Mesenchymal stem cell (in vitro differentiated cells and primary cell): Measurements from ENCODE around the gene LRRC51.

Experiments used
- DNase-seq: peaks from one replicate; pipeline ENCODE4 v3.0.0-alpha.2; 2013
- H2AFZ ChIP-seq: one replicate; pipeline ENCODE4 v1.6.1; 2013; ENCODE audit warnings: low read depth, mild to moderate bottlenecking, control low read depth, inconsistent platforms, low read length, moderate library complexity
- H2AK5ac ChIP-seq: 2 replicates; pipeline ENCODE4 v1.6.1; 2013; ENCODE audit warnings: low read length, moderate library complexity, mild to moderate bottlenecking, inconsistent platforms; ENCODE audit not compliant: severe bottlenecking
- H2BK120ac ChIP-seq: one replicate; pipeline ENCODE4 v1.6.1; 2013; ENCODE audit warnings: low read depth, mild to moderate bottlenecking, inconsistent platforms, low read length, moderate library complexity
- H2BK12ac ChIP-seq, 2 experiments: one replicate each; pipeline ENCODE4 v1.6.1; 2013; ENCODE audit warnings: inconsistent platforms in 2 of 2, low read length in 2 of 2, mild to moderate bottlenecking in 2 of 2, moderate library complexity in 2 of 2, control low read depth in 1 of 2
- H2BK15ac ChIP-seq: one replicate; pipeline ENCODE4 v1.6.1; 2013; ENCODE audit warnings: mild to moderate bottlenecking, low read depth, inconsistent platforms; ENCODE audit not compliant: poor library complexity, severe bottlenecking
- H2BK5ac ChIP-seq: 2 replicates; pipeline ENCODE4 v1.6.1; 2013; ENCODE audit warnings: low read depth, mild to moderate bottlenecking, low read length, control low read depth, inconsistent platforms; ENCODE audit not compliant: poor library complexity, severe bottlenecking
- H3K14ac ChIP-seq, 2 experiments: one replicate each; pipeline ENCODE4 v1.6.1; 2013; ENCODE audit warnings: inconsistent platforms in 2 of 2, low read length in 2 of 2, control low read depth in 1 of 2, mild to moderate bottlenecking in 1 of 2, moderate library complexity in 1 of 2
- H3K18ac ChIP-seq, 2 experiments: one replicate each; pipeline ENCODE4 v1.6.1; 2013; ENCODE audit warnings: inconsistent platforms in 2 of 2, low read length in 2 of 2, control low read depth in 1 of 2, low read depth in 1 of 2, mild to moderate bottlenecking in 1 of 2
- H3K23ac ChIP-seq, 2 experiments: one replicate each; pipeline ENCODE4 v1.6.1; 2013; ENCODE audit warnings: inconsistent platforms in 2 of 2, low read length in 2 of 2, mild to moderate bottlenecking in 2 of 2, moderate library complexity in 2 of 2, control low read depth in 1 of 2
- H3K27ac ChIP-seq: 2 replicates; pipeline ENCODE4 v1.5.1; 2013; ENCODE audit warnings: mild to moderate bottlenecking, moderate library complexity, low read length, control low read depth, inconsistent platforms; ENCODE audit not compliant: poor library complexity, severe bottlenecking
- H3K27me3 ChIP-seq, 2 experiments: 2 replicates each; pipeline versions ENCODE4 v1.6.1 to v1.7.0; 2013; ENCODE audit warnings: low read length in 2 of 2, mild to moderate bottlenecking in 2 of 2, moderate library complexity in 2 of 2, control low read depth in 1 of 2, inconsistent platforms in 1 of 2; ENCODE audit not compliant: control insufficient read depth in 1 of 2, insufficient read depth in 1 of 2
- H3K36me3 ChIP-seq, 2 experiments: 2 replicates each; pipeline versions ENCODE4 v1.6.1 to v1.7.0; 2013; ENCODE audit warnings: low read length in 2 of 2, control low read depth in 1 of 2, inconsistent platforms in 1 of 2, low read depth in 1 of 2, mild to moderate bottlenecking in 1 of 2; ENCODE audit not compliant: insufficient read depth in 2 of 2, control insufficient read depth in 1 of 2
- H3K4ac ChIP-seq, 2 experiments: one replicate each; pipeline ENCODE4 v1.6.1; 2013; ENCODE audit warnings: inconsistent platforms in 2 of 2, low read length in 2 of 2, mild to moderate bottlenecking in 2 of 2, moderate library complexity in 2 of 2, control low read depth in 1 of 2, low read depth in 1 of 2
- H3K4me1 ChIP-seq: 2 replicates; pipeline ENCODE4 v1.6.1; 2013; ENCODE audit warnings: low read depth, low read length, control low read depth; ENCODE audit not compliant: control insufficient read depth, insufficient read depth
- H3K4me2 ChIP-seq: 2 replicates; pipeline ENCODE4 v1.6.1; 2013; ENCODE audit warnings: low read length, mild to moderate bottlenecking, inconsistent platforms; ENCODE audit not compliant: poor library complexity, severe bottlenecking
- H3K4me3 ChIP-seq, 2 experiments: 2 replicates each; pipeline versions ENCODE4 v1.5.1 to v1.7.0; 2013; ENCODE audit warnings: low read length in 2 of 2, mild to moderate bottlenecking in 2 of 2, control low read depth in 1 of 2, low read depth in 1 of 2; ENCODE audit not compliant: insufficient read depth in 1 of 2
- H3K79me1 ChIP-seq: replicated peaks from 2 replicates; pipeline ENCODE4 v1.6.1; 2013; ENCODE audit warnings: mild to moderate bottlenecking, control low read depth, low read length, inconsistent platforms; ENCODE audit not compliant: poor library complexity, severe bottlenecking
- H3K9ac ChIP-seq: 2 replicates; pipeline ENCODE4 v1.7.0; 2013; ENCODE audit warnings: mild to moderate bottlenecking, low read length, moderate library complexity
- H3K9me3 ChIP-seq: 2 replicates; pipeline ENCODE4 v1.7.0; 2013; ENCODE audit warnings: mild to moderate bottlenecking, low read length; ENCODE audit not compliant: control insufficient read depth
- H4K8ac ChIP-seq: one replicate; pipeline ENCODE4 v1.6.1; 2013; ENCODE audit warnings: inconsistent platforms, mild to moderate bottlenecking, low read length, moderate library complexity
- H4K91ac ChIP-seq: one replicate; pipeline ENCODE4 v1.6.1; 2013; ENCODE audit warnings: mild to moderate bottlenecking, low read length, inconsistent platforms
- WGBS: methylation state at CpG from one replicate; pipeline ENCODE4 v1.1.7; 2013; ENCODE audit warnings: mixed read lengths; 5-methylcytosine and 5-hydroxymethylcytosine counted together

The LRRC51 gene

DNA sequence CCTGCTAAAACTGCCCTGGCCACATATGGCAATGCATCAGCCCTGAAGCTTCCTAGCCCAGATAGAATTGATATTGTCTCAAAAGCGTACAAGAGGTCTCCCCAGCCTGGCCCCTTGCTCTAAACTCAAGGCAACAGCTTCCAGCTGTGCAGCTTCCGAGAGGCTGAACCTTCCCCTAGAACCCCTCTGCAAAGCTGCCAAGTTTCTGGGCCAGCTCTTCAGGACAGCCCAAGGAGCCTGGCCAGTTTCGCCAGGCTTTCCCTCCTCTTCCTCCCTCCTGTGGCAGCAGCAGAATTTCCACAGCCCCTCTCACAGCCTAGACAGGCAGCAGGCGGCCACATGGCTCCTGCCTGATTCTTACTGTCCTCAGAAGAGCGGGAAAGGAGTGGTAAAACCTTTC is 34.8 kb upstream of the LRRC51 start:
- Histone ChIP-seq H3K27ac (no peak overlapping the region), H3K27me3 (no peaks in the 10 kb centered on the region), H4K91ac (no peak overlapping the region), H2AFZ (no peak overlapping the region), H2AK5ac (no peak overlapping the region), H3K79me1 (peaks cover 33% of the 10 kb centered on the region), H3K18ac (no peak overlapping the region), H3K4me3 (no peak overlapping the region), H2BK120ac (no peak overlapping the region), H2BK5ac (no peak overlapping the region), H4K8ac (peak overlapping the region; percentile 39), H3K4me1 (no peaks in the 10 kb centered on the region), H3K14ac (no peak overlapping the region), H3K9me3 (no peaks in the 10 kb centered on the region), H3K4ac (peak overlapping the region in 1 of 2 experiments; percentile 35), H3K36me3 (peaks cover 3 to 4% of the 10 kb centered on the region in 2 experiments), H3K9ac (peak overlapping the region; percentile 20), H2BK15ac (no peak overlapping the region), H3K4me2 (no peak overlapping the region), H2BK12ac (no peak overlapping the region), H3K23ac (no peak overlapping the region)
- WGBS, result 92% methylated on average over 4 of the region's 5 CpGs
- DNase-seq, result no peak

DNA sequence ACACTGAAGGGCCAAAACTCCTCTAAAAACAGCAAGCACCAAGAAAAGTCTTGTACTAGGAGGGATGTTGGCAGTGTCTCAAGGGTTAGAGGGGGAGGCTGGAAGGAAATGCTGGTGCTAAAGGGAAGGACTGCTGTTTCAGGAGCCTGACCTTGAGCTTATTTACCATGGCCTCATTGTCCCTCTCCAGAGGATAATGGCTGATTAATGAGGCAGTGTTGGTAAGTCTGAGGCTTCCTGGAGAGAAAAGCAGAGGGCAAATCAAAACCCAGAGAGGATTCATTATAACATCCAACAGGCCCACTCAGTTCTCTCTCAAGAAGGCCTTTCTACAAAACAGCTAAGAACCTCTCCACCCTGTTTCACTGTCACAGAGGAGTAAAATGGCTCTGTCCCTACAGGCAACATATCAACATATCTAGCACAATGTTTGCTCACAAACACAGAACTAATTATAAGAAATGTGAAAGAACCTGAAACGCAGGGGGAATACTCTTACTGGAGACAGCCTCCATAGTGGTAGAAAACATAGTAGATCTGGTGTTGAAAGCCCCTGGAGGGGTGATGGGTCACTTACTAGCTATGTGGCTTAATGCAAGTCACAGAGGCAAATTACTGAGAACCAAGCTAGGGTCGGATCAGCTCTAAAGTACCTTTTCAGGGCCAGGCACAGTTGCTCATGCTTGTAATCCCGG is 31.7 kb upstream of the LRRC51 start:
- H3K4me1 ChIP-seq, result no peaks in the 10 kb centered on the region
- H2BK5ac ChIP-seq, result no peak overlapping the region
- no peak overlapping the region for H4K91ac ChIP-seq
- WGBS, result 100% methylated on average over 2 of the region's 3 CpGs
- no peak overlapping the region for H3K4me3 ChIP-seq
- peaks cover 3 to 8% of the 10 kb centered on the region in 2 experiments for H3K36me3 ChIP-seq
- no peak overlapping the region for H2BK15ac ChIP-seq
- no peak overlapping the region for H2AFZ ChIP-seq
- H3K9me3 ChIP-seq, result no peaks in the 10 kb centered on the region
- H3K23ac ChIP-seq, result no peak overlapping the region
- no peak overlapping the region for H3K14ac ChIP-seq
- DNase-seq, result no peak
- no peak overlapping the region for H2BK12ac ChIP-seq
- H4K8ac ChIP-seq, result no peak overlapping the region
- no peak overlapping the region for H3K27ac ChIP-seq
- H3K4ac ChIP-seq, result no peak overlapping the region
- peaks cover 42% of the 10 kb centered on the region for H3K79me1 ChIP-seq
- H2BK120ac ChIP-seq, result no peak overlapping the region
- no peak overlapping the region for H2AK5ac ChIP-seq
- peak overlapping the region; percentile 30 for H3K9ac ChIP-seq
- H3K27me3 ChIP-seq, result no peaks in the 10 kb centered on the region
- H3K18ac ChIP-seq, result no peak overlapping the region
- H3K4me2 ChIP-seq, result no peak overlapping the region

GRCh38 chr11:72058416-72059034 is 22.1 kb upstream of the LRRC51 start:
- peaks cover 31% of the 10 kb centered on the region for H3K79me1 ChIP-seq
- no peak overlapping the region for H4K8ac ChIP-seq
- no peak overlapping the region for H2AK5ac ChIP-seq
- no peak overlapping the region for H3K4ac ChIP-seq
- H2BK15ac ChIP-seq, result no peak overlapping the region
- WGBS, result 80% methylated on average over 1 of the region's 3 CpGs
- H2BK12ac ChIP-seq, result peak overlapping the region in 1 of 2 experiments; percentile 80
- peaks cover 11 to 12% of the 10 kb centered on the region in 2 experiments for H3K36me3 ChIP-seq
- no peak overlapping the region for H3K23ac ChIP-seq
- H3K18ac ChIP-seq, result no peak overlapping the region
- no peak overlapping the region for H3K4me3 ChIP-seq
- no peak overlapping the region for H2BK5ac ChIP-seq
- H3K27me3 ChIP-seq, result no peaks in the 10 kb centered on the region
- DNase-seq, result peak; percentile 79
- no peak overlapping the region for H3K14ac ChIP-seq
- no peak overlapping the region for H2AFZ ChIP-seq
- peaks cover 2% of the 10 kb centered on the region for H3K4me1 ChIP-seq
- peak overlapping the region; percentile 19 for H3K9ac ChIP-seq
- H3K27ac ChIP-seq, result no peak overlapping the region
- no peak overlapping the region for H2BK120ac ChIP-seq
- no peaks in the 10 kb centered on the region for H3K9me3 ChIP-seq
- no peak overlapping the region for H3K4me2 ChIP-seq
- no peak overlapping the region for H4K91ac ChIP-seq

DNA sequence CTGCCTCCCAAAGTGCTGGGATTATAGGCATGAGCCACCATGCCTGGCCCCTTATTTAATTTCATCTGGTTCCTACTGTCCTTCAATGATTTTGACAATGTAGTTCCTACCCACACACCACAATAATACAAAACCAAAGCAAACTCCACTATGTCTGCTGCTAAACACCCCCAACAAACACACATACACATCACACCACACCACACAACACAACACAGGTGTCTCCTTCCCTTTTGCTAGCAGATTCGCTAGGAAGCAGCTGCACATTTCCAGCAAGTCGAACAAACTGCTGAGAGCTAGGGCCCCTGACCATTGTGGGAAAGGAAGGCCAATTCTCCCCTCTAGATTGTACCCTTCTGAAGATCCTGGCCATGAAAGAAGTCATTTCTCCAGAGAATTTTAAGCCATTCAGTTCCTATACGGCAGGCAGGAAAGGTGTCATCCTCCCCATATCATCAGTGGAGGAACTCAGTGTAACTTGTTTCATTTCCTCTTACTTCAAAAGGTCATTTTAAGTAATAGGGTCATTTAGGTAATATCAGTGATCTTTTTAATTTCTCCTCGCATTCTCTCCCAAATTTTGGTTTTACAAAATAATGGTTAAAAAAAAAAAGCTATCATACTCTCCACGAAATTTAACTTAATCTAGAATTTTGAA is 18.8 kb upstream of the LRRC51 start:
- no peak overlapping the region for H3K4me3 ChIP-seq
- H3K27ac ChIP-seq, result no peak overlapping the region
- H3K4me2 ChIP-seq, result no peak overlapping the region
- peaks cover 2% of the 10 kb centered on the region for H3K4me1 ChIP-seq
- 93% methylated on average over 3 of the region's 5 CpGs for WGBS
- peaks cover 9 to 11% of the 10 kb centered on the region in 2 experiments for H3K36me3 ChIP-seq
- H2AFZ ChIP-seq, result no peak overlapping the region
- DNase-seq, result no peak
- H3K18ac ChIP-seq, result no peak overlapping the region
- no peak overlapping the region for H2BK5ac ChIP-seq
- no peak overlapping the region for H3K4ac ChIP-seq
- no peak overlapping the region for H2BK12ac ChIP-seq
- no peak overlapping the region for H2BK120ac ChIP-seq
- no peak overlapping the region for H3K9ac ChIP-seq
- no peak overlapping the region for H3K23ac ChIP-seq
- H2AK5ac ChIP-seq, result no peak overlapping the region
- no peak overlapping the region for H4K8ac ChIP-seq
- peaks cover 32% of the 10 kb centered on the region for H3K79me1 ChIP-seq
- H3K9me3 ChIP-seq, result no peaks in the 10 kb centered on the region
- H3K14ac ChIP-seq, result no peak overlapping the region
- no peaks in the 10 kb centered on the region for H3K27me3 ChIP-seq
- no peak overlapping the region for H2BK15ac ChIP-seq
- H4K91ac ChIP-seq, result no peak overlapping the region
